ENCODE results near the gene PRR33. TPM values are rescaled to one million over a fixed set of nuclear protein-coding genes. Genes with fewer than 3 reads are reported as not detected.

PRR33 gene
- total RNA-seq, 2 donors from 2014 or later: 0.17 TPM; not detected in 1

DNA sequence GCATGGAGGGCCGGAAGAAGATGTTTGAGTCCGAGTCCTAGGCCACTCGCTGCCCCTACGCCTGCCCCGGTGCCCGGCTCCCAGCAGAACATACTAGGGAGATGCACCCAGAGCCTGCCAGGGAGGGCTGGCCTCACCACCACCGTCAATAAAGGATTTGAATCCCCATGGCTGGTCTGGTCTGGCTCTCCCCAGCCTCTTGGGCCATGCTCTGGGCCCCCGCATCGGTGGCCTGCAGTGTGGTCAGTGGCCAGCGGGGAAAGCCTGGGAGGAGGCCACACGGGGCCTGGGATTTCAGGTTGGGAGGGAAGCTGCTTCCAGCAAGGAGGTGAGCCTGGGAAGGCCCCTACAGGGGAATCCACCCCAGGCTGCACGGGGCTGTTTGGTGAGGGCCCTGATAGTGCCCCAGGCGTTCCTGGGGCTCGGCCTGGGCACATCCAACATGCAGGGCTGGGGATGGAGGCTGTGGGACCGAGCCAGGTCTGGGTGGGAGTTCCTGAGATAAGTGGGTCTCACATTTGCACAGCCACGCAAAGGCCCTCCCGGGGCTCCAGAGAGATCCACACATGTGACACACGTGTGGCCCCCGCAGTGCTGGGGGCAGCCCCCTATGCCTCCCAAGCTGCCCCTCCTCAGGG, 50.1 kb downstream of the PRR33 start:
- Histone ChIP-seq H3K36me3 (no peaks in the 10 kb centered on the region), H3K4me1 (replicated peaks) (no peaks in the 10 kb centered on the region), H3K4me3 (no peak overlapping the region), H3K27ac (no peak overlapping the region), H3K27me3 (replicated peaks; ENCODE audit: insufficient read depth) (no peaks in the 10 kb centered on the region), H3K9me3 (no peaks in the 10 kb centered on the region)
- 90% methylated on average over 19 of the region's 19 CpGs for WGBS
- TF ChIP-seq POLR2AphosphoS5 (IDR thresholded peaks at IDR 0.05) (no peak), POLR2A (IDR thresholded peaks at IDR 0.05) (no peak)
- TF ChIP-seq, protein P1, sequence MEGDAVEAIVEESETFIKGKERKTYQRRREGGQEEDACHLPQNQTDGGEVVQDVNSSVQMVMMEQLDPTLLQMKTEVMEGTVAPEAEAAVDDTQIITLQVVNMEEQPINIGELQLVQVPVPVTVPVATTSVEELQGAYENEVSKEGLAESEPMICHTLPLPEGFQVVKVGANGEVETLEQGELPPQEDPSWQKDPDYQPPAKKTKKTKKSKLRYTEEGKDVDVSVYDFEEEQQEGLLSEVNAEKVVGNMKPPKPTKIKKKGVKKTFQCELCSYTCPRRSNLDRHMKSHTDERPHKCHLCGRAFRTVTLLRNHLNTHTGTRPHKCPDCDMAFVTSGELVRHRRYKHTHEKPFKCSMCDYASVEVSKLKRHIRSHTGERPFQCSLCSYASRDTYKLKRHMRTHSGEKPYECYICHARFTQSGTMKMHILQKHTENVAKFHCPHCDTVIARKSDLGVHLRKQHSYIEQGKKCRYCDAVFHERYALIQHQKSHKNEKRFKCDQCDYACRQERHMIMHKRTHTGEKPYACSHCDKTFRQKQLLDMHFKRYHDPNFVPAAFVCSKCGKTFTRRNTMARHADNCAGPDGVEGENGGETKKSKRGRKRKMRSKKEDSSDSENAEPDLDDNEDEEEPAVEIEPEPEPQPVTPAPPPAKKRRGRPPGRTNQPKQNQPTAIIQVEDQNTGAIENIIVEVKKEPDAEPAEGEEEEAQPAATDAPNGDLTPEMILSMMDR (IDR thresholded peaks at IDR 0.05): no peak
- no peak for DNase-seq (ENCODE audit: low spot score)
- intact Hi-C loops (cut with DNase I): no loop called here

DNA sequence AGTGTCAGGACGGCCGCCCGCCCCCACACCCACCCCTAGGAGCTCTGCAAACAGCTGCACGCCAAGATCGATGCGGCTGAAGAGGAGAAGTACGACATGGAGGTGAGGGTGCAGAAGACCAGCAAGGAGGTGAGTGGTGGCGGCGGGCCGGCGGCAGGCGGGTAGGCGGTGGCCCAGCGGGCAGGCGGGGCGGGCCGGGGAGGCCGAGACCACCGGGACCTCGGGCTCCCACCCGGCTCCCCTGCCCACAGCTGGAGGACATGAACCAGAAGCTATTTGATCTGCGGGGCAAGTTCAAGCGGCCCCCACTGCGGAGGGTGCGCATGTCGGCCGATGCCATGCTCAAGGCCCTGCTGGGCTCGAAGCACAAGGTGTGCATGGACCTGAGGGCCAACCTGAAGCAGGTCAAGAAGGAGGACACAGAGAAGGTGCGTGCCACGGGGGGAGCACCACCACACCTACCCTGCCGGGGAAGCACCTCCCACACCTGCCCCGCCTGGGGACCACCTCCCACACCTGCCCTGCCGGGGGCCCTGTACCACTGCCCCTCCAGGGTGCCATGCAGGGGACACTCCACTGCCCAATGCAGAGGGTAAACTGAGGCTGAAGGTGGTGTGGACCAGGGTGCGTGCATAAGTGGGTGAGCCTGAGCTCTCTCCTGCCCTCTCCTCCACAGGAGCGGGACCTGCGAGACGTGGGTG, 50.8 kb downstream of the PRR33 start:
- Histone ChIP-seq H3K4me1 (replicated peaks) (no peaks in the 10 kb centered on the region), H3K27me3 (replicated peaks; ENCODE audit: insufficient read depth) (no peaks in the 10 kb centered on the region), H3K36me3 (no peaks in the 10 kb centered on the region), H3K27ac (no peak overlapping the region), H3K4me3 (no peak overlapping the region), H3K9me3 (no peaks in the 10 kb centered on the region)
- intact Hi-C loops (cut with DNase I): no loop called here
- TF ChIP-seq POLR2AphosphoS5 (IDR thresholded peaks at IDR 0.05): no peak
- TF ChIP-seq POLR2A (IDR thresholded peaks at IDR 0.05): no peak
- TF ChIP-seq, protein P1 (IDR thresholded peaks at IDR 0.05): no peak
- 92% methylated on average over 37 of the region's 37 CpGs for WGBS
- no peak for DNase-seq (ENCODE audit: low spot score)

DNA sequence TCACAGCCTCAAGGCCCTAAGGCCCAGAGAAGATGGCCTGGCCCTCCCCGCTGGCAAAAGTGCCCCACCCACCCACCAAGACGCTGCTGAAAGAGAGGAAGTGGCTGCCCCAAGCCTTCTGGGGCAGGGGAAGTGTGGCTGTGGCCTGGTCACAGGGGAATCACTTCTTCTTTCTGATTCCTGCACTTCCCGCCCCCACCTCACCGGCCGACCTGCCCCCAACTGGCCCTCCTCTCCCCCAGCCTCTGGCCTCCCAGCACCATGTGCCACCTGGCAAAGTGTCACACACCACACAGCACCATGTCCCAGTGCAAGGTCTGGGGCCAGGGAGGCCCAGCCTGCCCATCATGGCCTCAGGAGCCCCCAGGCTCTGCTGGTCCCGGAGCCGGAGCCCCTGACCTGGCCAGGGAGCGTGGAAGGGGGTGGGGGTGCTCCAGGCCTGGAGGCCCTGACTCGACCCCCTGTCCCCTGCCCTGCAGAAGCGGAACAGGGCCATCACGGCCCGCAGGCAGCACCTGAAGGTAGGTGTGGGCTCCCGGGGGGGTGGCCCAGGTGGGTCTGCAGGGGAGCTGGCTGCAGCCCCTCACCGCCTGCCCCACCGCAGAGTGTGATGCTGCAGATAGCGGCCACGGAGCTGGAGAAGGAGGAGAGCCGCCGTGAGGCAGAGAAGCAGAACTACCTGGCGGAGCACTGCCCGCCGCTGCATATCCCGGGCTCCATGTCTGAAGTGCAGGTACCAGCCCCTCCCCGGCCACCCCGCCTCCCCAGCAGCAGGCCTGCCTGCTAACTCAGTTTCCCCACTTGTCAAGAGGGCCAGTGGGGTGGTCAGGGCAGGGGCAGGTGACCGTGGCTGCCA, 51.5 kb downstream of the PRR33 start:
- TF ChIP-seq POLR2A (IDR thresholded peaks at IDR 0.05) (no peak), POLR2AphosphoS5 (IDR thresholded peaks at IDR 0.05) (no peak)
- TF ChIP-seq, protein P1 (IDR thresholded peaks at IDR 0.05): no peak
- Histone ChIP-seq H3K27ac (no peak overlapping the region), H3K36me3 (no peaks in the 10 kb centered on the region), H3K9me3 (no peaks in the 10 kb centered on the region), H3K4me1 (replicated peaks) (no peaks in the 10 kb centered on the region), H3K4me3 (no peak overlapping the region), H3K27me3 (replicated peaks; ENCODE audit: insufficient read depth) (no peaks in the 10 kb centered on the region)
- intact Hi-C loops (cut with DNase I): loop anchor here (5.0 kb wide), 2 partner anchors 42 to 312 kb away; no protein-coding TSS in a partner anchor
- WGBS: 90% methylated on average over 23 of the region's 26 CpGs
- no peak for DNase-seq (ENCODE audit: low spot score)

DNA sequence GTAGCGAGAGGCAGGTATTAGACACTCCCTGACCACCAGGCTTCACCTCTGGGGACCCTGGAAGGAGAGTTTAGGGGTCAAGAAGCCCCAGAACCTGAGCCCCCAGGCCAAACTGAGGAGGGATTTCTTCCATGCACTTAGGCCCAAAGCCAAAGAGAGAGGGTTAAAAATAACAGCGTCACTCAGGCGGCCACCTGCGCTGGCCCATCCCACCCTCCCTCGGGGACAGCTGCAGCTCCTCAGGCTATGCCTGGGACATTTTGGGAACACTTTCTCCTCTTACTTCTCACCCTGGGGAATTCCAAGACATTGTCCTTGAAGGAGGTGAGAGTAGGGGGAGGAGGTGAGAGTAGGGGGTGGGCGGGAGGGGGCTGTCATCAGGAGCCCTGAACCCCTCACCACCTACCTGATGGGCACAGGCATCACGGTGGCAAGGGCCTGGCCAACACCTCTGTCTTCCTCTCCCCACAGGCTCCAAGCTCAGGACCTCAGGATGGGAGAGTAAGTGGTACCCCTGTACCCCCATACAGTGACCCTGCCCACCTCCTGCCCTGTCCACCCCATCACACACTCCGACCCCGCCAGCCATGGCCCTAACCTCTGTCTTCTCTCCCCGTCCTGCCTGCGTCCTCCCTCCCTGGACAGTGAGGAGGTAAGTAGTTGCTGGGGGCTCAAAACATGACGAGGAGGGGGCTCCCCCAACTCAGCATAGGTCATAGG, 52.3 kb downstream of the PRR33 start:
- Histone ChIP-seq H3K27me3 (replicated peaks; ENCODE audit: insufficient read depth) (no peaks in the 10 kb centered on the region), H3K4me1 (replicated peaks) (no peaks in the 10 kb centered on the region), H3K27ac (no peak overlapping the region), H3K36me3 (no peaks in the 10 kb centered on the region), H3K4me3 (no peak overlapping the region), H3K9me3 (no peaks in the 10 kb centered on the region)
- no peak for DNase-seq (ENCODE audit: low spot score)
- 74% methylated on average over 12 of the region's 12 CpGs for WGBS
- intact Hi-C loops (cut with DNase I): loop anchor here (5.0 kb wide), 2 partner anchors 43 to 313 kb away; no protein-coding TSS in a partner anchor
- TF ChIP-seq, protein P1 (IDR thresholded peaks at IDR 0.05): no peak
- TF ChIP-seq POLR2A (IDR thresholded peaks at IDR 0.05) (no peak), POLR2AphosphoS5 (IDR thresholded peaks at IDR 0.05) (no peak)

Data from prostate gland (tissue), 2 donors.